AG09319 (cell line): ENCODE data around the gene MTA1.

ENCODE experiments used
- DNase-seq: peaks from one replicate; pipeline ENCODE4 v3.0.0-alpha.2; 2010; ENCODE audit warnings: low read depth; ENCODE audit errors: extremely low read depth
- CTCF ChIP-seq: IDR thresholded peaks from 2 replicates; pipeline ENCODE4 v1.5.1; 2011; ENCODE audit warnings: low read depth, mild to moderate bottlenecking, inconsistent platforms, low read length, moderate library complexity

The MTA1 gene

GRCh38 chr14:105468621-105469241, 49.1 kb downstream of the MTA1 start:
- no peak for TF ChIP-seq CTCF
- no peak for DNase-seq

GRCh38 chr14:105469456-105470349, 50.1 kb downstream of the MTA1 start:
- no peak for DNase-seq
- TF ChIP-seq CTCF, result no peak

- DNase-seq, result no peak
- TF ChIP-seq CTCF, result no peak
Measured at GRCh38 chr14:105470350-105471296, 51.0 kb downstream of the MTA1 start.

- no peak for DNase-seq
Measured at GRCh38 chr14:105471297-105471821, 51.7 kb downstream of the MTA1 start.

GRCh38 chr14:105471823-105472485, 52.3 kb downstream of the MTA1 start:
- TF ChIP-seq CTCF, result no peak

More at GRCh38 chr14:105471297-105471821, 51.7 kb downstream of the MTA1 start:
- no peak for TF ChIP-seq CTCF

GRCh38 chr14:105472486-105472991, 52.9 kb downstream of the MTA1 start:
- no peak for TF ChIP-seq CTCF
- DNase-seq, result no peak

More at GRCh38 chr14:105471823-105472485, 52.3 kb downstream of the MTA1 start:
- no peak for DNase-seq
